A549 (cell line): ENCODE data around the gene TMEM121B. TPM values are rescaled to one million over a fixed set of nuclear protein-coding genes. Genes with fewer than 3 reads are reported as not detected.

Source experiments
- ATAC-seq, 2 experiments: fragments of 200-7000 bp in 1 of 2; fragments of >200 bp in 1 of 2; cut with Nextera tagmentation in 1 of 2; cut with Tn5 transposase in 1 of 2; 3 replicates each; pipeline versions ENCODE4 v1.8.0 to v1.9.1; 2018 to 2020; ENCODE audit warnings: mild to moderate bottlenecking in 1 of 2, moderate library complexity in 1 of 2
- CTCF ChIA-PET: fragments of 300-600 bp; sonication (Branson Sonifier 250); formaldehyde crosslinking; extraction: SDS; loops from one replicate; lab custom pipeline; 2021; ENCODE audit warnings: antibody characterized with exemption, inconsistent platforms; lab: Yijun Ruan, JAX
- POLR2A ChIA-PET: fragments of 350-600 bp; formaldehyde crosslinking; extraction: SDS; loops from one replicate; lab custom pipeline; 2021; ENCODE audit warnings: antibody characterized with exemption, inconsistent platforms; lab: Yijun Ruan, JAX
- DNase-seq, 2 experiments: peaks; one replicate each; pipeline versions ENCODE4 v3.0.0 to v3.0.0-alpha.2; 2011 to 2016; ENCODE audit warnings: low read depth in 1 of 2, low spot score in 1 of 2
- FAIRE-seq: peaks from 2 replicates; lab custom pipeline; 2011; peaks lifted over from hg19 to GRCh38; lab: Jason Lieb, UNC
- H3K27ac ChIP-seq, 2 experiments: fragments of >200 bp; sonication (Bioruptor Twin); formaldehyde crosslinking; 3 replicates each; pipeline ENCODE4 v1.5.1; 2016 to 2017
- H3K4me1 ChIP-seq: fragments of >200 bp; sonication (Bioruptor Twin); formaldehyde crosslinking; 3 replicates; pipeline ENCODE4 v1.6.1; 2016
- H3K4me2 ChIP-seq: fragments of >200 bp; sonication (Bioruptor Twin); formaldehyde crosslinking; 3 replicates; pipeline ENCODE4 v1.6.1; 2016
- H3K4me3 ChIP-seq: fragments of >200 bp; sonication (Bioruptor Twin); formaldehyde crosslinking; 3 replicates; pipeline ENCODE4 v1.5.1; 2016
- H3K9me3 ChIP-seq: fragments of >200 bp; sonication (Bioruptor Twin); formaldehyde crosslinking; 3 replicates; pipeline ENCODE4 v1.6.1; 2016
- CHD4 ChIP-seq: fragments of 200-600 bp; sonication (generic); IDR thresholded peaks from 2 replicates; pipeline ENCODE4 v1.6.1; 2016; ENCODE audit warnings: antibody characterized with exemption, mild to moderate bottlenecking, borderline replicate concordance
- CTCF ChIP-seq: fragments of >200 bp; sonication (Bioruptor Twin); formaldehyde crosslinking; IDR thresholded peaks from 3 replicates; pipeline ENCODE4 v1.5.1; 2016
- EHMT2 ChIP-seq: fragments of 200-600 bp; sonication (generic); IDR thresholded peaks from 2 replicates; pipeline ENCODE4 v1.6.1; 2016; ENCODE audit warnings: antibody characterized with exemption, low read depth, mild to moderate bottlenecking, moderate library complexity
- ELK1 ChIP-seq: fragments of 150-350 bp; IDR thresholded peaks from 2 replicates; pipeline ENCODE4 v1.6.1; 2014; ENCODE audit warnings: low read depth, mild to moderate bottlenecking, low read length
- HEYL ChIP-seq: fragments of 250-450 bp; sonication (Bioruptor Pico); IDR thresholded peaks from 2 replicates; pipeline ENCODE4 v1.8.0; 2021; ENCODE audit warnings: mild to moderate bottlenecking, moderate library complexity
- HOXB13 ChIP-seq: fragments of 250-450 bp; sonication (Bioruptor Pico); IDR thresholded peaks from 2 replicates; pipeline ENCODE4 v1.5.0; 2020; ENCODE audit warnings: low read depth, mild to moderate bottlenecking, moderate library complexity
- KDM1A ChIP-seq: fragments of 200-600 bp; sonication (generic); IDR thresholded peaks from 2 replicates; pipeline ENCODE4 v1.6.1; 2016; ENCODE audit warnings: low read depth, mild to moderate bottlenecking
- MYC ChIP-seq: IDR thresholded peaks from 2 replicates; pipeline ENCODE4 v1.6.1; 2012; ENCODE audit warnings: mild to moderate bottlenecking, inconsistent platforms, low read length, improper control_type of control experiment, borderline replicate concordance
- NFE2L2 ChIP-seq: fragments of 150-350 bp; conservative IDR thresholded peaks from 2 replicates; pipeline ENCODE4 v1.6.1; 2014; ENCODE audit warnings: low read length
- NR3C1 ChIP-seq: fragments of >200 bp; sonication (Bioruptor Twin); formaldehyde crosslinking; IDR thresholded peaks from 3 replicates; pipeline ENCODE4 v1.6.1; 2017
- RAD21 ChIP-seq, 2 experiments: fragments of >200 bp in 1 of 2; sonication (Bioruptor Twin) in 1 of 2; formaldehyde crosslinking in 1 of 2; IDR thresholded peaks in 1 of 2; conservative IDR thresholded peaks in 1 of 2; 2 replicates in 1 of 2; 3 replicates in 1 of 2; pipeline ENCODE4 v1.6.1; 2012 to 2018; ENCODE audit warnings: inconsistent platforms in 1 of 2
- RARB ChIP-seq: fragments of 250-450 bp; sonication (Bioruptor Pico); IDR thresholded peaks from 2 replicates; pipeline ENCODE4 v1.8.0; 2021; ENCODE audit warnings: mild to moderate bottlenecking, moderate library complexity
- RCOR1 ChIP-seq: fragments of 150-350 bp; IDR thresholded peaks from 2 replicates; pipeline ENCODE4 v1.6.1; 2014; ENCODE audit warnings: antibody characterized with exemption, low read length, low read depth
- RFX5 ChIP-seq: fragments of 450-650 bp; IDR thresholded peaks from 2 replicates; pipeline ENCODE4 v1.7.1; 2014; ENCODE audit warnings: antibody characterized with exemption, mild to moderate bottlenecking, moderate library complexity
- SMC3 ChIP-seq: fragments of >200 bp; sonication (Bioruptor Twin); formaldehyde crosslinking; IDR thresholded peaks from 3 replicates; pipeline ENCODE4 v1.6.1; 2018; ENCODE audit warnings: inconsistent platforms
- SREBF2 ChIP-seq: fragments of 450-650 bp; IDR thresholded peaks from 2 replicates; pipeline ENCODE4 v1.6.1; 2014; ENCODE audit warnings: mild to moderate bottlenecking, moderate library complexity
- USF2 ChIP-seq: fragments of 450-650 bp; IDR thresholded peaks from 2 replicates; pipeline ENCODE4 v1.6.1; 2014; ENCODE audit warnings: antibody characterized with exemption
- ZC3H11A ChIP-seq: fragments of 450-650 bp; IDR thresholded peaks from 2 replicates; pipeline ENCODE4 v1.6.1; 2014; ENCODE audit warnings: antibody characterized with exemption, mild to moderate bottlenecking
- WGBS: methylation state at CpG from one replicate; pipeline ENCODE4 v1.1.6; 2017; ENCODE audit errors: missing lambda C conversion rate; 5-methylcytosine and 5-hydroxymethylcytosine counted together
- polyA plus RNA-seq, 4 experiments: library from polyadenylated mRNA; depleted of rRNA in 3 of 4; stranded (reverse); fragments of >200 nt; fragmentation: RNase III in 1 of 4; extraction: RNeasy Plus Mini Kit Qiagen cat#74134 plus additional on column Dnase treatment in 1 of 4; gene quantifications; 2 replicates in 3 of 4; 3 replicates in 1 of 4; pipeline ENCODE4 v1.2.3, GENCODE V29; 2011 to 2017

TMEM121B gene
- polyA plus RNA-seq, 2 of the 4 experiments (the other 2 are of a cell fraction), result 0.03 to 0.08 TPM

- Histone ChIP-seq H3K4me3 (no peak overlapping the region), H3K27ac (no peak overlapping the region), H3K4me2 (no peak overlapping the region), H3K4me1 (peaks cover 12% of the 10 kb centered on the region; the same call in 2 of the 3 replicates), H3K9me3 (no peaks in the 10 kb centered on the region)
- WGBS, result 94% methylated on average over 1 of the region's 1 CpG
- DNase-seq (no peak), ATAC-seq (no peak), FAIRE-seq (no peak)
- TF ChIP-seq SMC3 (no peak), KDM1A (no peak), RAD21 (conservative IDR thresholded peaks at IDR 0.05 in 1 of 2, IDR thresholded peaks at IDR 0.05 in 1 of 2) (no peak), RFX5 (no peak), HOXB13 (CRISPR knock-in tag) (no peak), RCOR1 (no peak), ZC3H11A (no peak), CTCF (no peak), RARB (CRISPR knock-in tag) (no peak), MYC (no peak), USF2 (no peak), SREBF2 (no peak), ELK1 (no peak), CHD4 (no peak), NFE2L2 (no peak), HEYL (CRISPR knock-in tag) (no peak), NR3C1 (no peak), EHMT2 (no peak)
- ChIA-PET CTCF (no interaction called here), POLR2A (no interaction called here)
These were observed 48.3 kb downstream of the TMEM121B start for GRCh38 chr22:17072877-17073276.

Other genes starting within 250 kb of the TMEM121B start
- not detected in 2 replicates for gene GAB4, start 113.1 kb downstream of the TMEM121B start, polyA plus RNA-seq (2011; rRNA removed)
- not detected in 3 replicates for gene GAB4, start 113.1 kb downstream of the TMEM121B start, polyA plus RNA-seq (2017; fragmentation: RNase III; extraction: RNeasy Plus Mini Kit Qiagen cat#74134 plus additional on column Dnase treatment)
- 6.4 and 9.1 TPM in 2 replicates for gene IL17RA, start 36.4 kb downstream of the TMEM121B start, polyA plus RNA-seq (2011; rRNA removed)
- 3.9 to 4.4 TPM (median 4.3 TPM) in 3 replicates for gene IL17RA, start 36.4 kb downstream of the TMEM121B start, polyA plus RNA-seq (2017; fragmentation: RNase III; extraction: RNeasy Plus Mini Kit Qiagen cat#74134 plus additional on column Dnase treatment)
- gene HDHD5, start 37.9 kb upstream of the TMEM121B start, polyA plus RNA-seq (2011; rRNA removed), result 19.7 and 27.3 TPM in 2 replicates
- 31.0 to 35.5 TPM (median 34.9 TPM) in 3 replicates for gene HDHD5, start 37.9 kb upstream of the TMEM121B start, polyA plus RNA-seq (2017; fragmentation: RNase III; extraction: RNeasy Plus Mini Kit Qiagen cat#74134 plus additional on column Dnase treatment)
- gene ADA2, start 98.1 kb upstream of the TMEM121B start, polyA plus RNA-seq (2011; rRNA removed), result 0.08 and 0.10 TPM in 2 replicates
- gene ADA2, start 98.1 kb upstream of the TMEM121B start, polyA plus RNA-seq (2017; fragmentation: RNase III; extraction: RNeasy Plus Mini Kit Qiagen cat#74134 plus additional on column Dnase treatment), result not detected in 3 replicates
- 0.01 and 0.05 TPM in 2 replicates for gene CECR2, start 248.1 kb upstream of the TMEM121B start, polyA plus RNA-seq (2011; rRNA removed)
- gene CECR2, start 248.1 kb upstream of the TMEM121B start, polyA plus RNA-seq (2017; fragmentation: RNase III; extraction: RNeasy Plus Mini Kit Qiagen cat#74134 plus additional on column Dnase treatment), result 0.01 to 0.06 TPM (median 0.03 TPM) in 3 replicates